GM19395 (cell line): ENCODE results near the gene CRYBG1.

ENCODE experiments used
- ATAC-seq: cut with Tn5 transposase; IDR thresholded peaks from one replicate; pipeline ENCODE4 v1.9.1; 2021; ENCODE audit warnings: mild to moderate bottlenecking, moderate library complexity; ENCODE audit not compliant: unreplicated experiment

CRYBG1 gene

DNA sequence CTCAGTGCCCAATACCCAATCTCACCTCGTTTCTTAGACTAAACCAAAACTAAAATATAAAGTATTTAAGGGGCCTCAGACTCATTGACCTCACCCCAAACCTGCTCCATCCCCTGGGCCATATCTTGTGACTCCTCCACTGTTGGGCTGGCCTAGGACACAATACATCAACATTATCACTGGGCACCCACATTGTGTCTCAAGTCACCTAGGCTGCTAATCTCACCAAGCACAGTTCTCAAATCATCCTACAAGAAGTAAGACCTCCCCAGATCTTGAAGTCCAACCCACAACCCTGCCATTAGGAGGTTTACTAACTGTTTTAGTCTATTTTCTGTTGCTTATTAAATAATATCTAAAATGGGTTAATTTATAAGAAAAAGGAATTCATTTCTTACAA, 96.2 kb downstream of the CRYBG1 start:
- ATAC-seq: no peak

DNA sequence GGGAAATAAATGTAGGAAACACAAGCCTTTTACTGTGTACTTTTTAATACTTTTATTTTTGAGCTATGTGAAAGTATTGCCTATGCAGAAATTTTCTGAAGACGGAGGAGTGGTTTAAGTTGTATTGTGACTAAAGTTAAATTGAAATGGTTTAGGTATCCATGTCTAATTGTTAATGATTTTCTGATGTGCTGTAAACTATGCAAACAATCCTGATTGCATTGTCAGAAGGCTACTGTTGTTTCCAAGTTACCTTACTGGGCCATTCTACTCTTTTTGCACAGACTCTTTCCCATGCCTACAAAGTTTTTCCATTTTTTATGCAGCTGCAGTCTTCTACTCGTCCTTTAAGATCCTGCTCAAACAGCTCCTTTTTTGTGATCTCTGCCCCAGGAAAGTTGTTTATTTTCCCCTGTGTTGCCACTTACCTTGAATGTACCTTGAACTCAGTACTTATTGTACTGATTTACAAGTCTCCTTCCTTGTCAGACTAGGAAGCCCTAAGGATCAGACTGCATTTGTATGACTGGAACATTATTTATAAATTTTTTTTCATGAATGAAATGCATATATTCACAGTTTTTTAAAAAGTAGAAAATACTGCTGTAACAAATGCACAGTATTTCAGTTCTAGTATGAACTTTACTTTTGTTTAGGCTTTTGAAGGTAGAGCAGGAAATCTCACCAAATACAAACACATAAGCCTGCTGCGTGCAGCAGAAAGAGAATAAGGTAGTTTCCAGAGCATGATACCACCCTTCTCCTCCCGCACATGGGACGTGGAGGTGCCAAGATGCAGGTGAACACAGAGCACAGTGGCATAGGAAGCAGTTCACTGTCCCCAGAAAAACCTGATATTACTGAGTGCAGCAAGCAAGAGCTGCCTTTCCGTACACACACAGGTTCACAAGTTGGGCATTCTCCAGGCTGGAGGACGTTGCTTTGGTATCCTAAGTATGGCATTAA, 97.8 kb downstream of the CRYBG1 start:
- no peak for ATAC-seq

DNA sequence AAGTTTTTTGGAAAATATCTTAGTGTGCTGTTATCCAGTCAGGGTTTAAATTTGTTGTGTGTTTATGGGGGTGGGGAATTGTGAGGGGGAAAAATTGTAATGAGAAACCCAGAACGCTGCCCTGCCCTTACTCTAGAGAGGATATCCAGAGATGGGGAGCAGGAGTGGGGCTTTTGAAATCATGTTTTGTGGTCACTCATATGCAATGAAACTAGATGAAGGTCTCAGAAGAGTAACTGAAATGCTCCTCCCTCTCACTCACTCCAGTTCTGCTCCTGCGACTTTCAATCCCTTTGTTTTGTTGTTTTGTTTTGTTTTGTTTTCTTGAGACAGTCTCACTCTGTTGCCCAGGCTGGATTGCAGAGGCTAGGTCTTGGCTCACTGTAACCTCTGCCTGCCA, 100.0 kb downstream of the CRYBG1 start:
- no peak for ATAC-seq

DNA sequence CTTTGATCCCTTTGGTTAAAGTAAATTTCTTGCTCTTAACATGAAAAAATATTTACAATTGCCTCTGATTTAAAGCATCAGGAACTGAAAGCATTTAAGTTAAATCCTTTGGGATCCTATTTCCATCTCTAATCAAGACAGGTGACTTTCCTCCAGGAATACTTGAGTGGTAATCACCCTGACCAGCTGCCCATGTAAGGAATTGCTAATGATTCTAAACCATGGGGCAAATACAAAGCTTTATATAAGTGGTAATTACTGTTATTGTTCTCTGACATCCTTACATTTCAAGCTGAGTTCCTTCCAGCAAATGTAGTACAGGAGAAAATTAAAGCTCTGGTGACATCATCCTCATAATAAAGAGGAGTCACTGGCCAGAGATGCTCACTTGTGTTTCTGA, 100.6 kb downstream of the CRYBG1 start:
- no peak for ATAC-seq

DNA sequence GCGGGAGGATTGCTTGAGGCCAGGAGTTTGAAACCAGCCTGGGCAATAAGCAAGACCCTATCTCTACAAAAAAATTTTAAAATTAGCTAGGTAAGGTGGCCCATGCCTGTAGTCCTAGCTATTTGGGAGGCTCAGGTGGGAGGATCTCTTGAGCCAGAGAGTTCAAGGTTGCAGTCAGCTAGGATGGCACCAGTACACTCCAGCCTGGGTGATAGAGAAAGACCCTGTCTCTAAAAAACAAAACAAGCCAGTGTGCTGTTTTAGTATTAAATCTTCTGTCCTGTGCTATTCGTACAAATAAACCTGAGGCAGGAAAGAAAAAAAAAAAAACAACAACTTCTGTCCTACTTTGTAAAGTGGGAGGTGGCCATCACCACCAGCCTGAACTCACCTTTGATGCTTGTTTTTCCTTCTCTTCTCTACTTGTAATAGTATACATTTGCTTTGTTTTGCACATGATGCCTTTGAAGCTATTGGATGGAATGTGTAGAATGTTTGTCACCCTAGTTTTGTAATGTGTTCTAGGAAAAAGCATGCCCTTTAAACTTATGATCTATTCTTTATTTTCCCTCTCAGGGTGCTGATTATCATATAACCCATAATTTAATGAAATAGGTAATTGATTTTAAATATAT, 102.5 kb downstream of the CRYBG1 start:
- ATAC-seq: no peak

DNA sequence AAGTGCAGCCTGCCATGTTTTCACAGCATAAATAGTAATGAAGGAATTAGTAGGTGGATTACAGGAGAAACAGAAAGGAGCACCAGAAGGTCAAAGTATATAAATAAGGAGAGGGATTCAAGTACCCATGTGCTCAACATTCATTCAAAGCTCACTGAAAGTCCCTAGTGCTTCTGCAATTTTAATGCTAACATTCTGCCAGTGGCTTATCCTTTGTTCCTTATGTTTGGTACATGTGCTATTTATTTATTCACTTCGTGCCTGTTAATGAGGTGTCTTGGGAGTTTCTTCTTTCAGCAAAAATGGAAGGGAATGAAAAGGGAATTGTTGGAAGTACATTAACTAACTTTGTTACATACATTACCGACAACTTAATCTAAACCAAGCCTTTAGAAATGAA, 105.7 kb downstream of the CRYBG1 start:
- no peak for ATAC-seq

DNA sequence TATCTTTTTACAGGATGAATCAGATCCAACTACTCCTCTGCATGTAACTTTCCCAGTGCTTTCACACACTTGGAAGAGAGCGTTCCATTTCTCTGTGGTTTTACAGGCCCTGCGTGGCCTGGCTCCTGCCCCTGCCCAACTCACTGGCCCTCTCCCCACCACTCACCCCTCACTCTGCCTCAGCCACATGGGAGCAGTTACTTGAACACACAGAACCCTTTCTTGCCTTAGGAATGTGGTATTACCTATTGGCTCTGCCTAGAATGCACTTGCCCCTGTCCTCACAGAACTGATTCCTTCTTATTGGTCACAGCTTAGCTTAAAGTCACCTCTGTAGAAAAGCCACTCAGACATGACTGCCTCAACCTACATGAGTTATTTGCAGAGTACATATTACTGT, 108.4 kb downstream of the CRYBG1 start:
- ATAC-seq: no peak

DNA sequence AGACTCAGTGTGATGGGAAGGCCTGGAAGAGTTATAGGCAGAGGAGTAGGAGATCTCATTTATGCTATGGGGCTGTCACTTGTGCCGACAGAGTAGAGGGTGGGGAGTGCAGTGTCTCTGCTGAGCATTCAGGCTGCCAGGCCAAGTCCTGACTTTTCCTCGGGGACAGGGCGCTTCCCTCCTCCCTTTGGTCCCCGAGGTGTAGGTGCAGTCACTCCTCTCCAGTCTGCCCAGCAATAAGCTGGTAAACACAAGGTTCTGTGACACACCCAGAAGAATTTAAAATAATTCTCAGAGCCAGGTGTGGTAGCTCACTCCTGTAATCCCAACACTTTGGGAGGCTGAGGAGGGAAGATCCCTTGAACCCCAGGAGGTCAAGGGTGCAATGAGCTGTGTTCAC, 109.4 kb downstream of the CRYBG1 start:
- no peak for ATAC-seq

DNA sequence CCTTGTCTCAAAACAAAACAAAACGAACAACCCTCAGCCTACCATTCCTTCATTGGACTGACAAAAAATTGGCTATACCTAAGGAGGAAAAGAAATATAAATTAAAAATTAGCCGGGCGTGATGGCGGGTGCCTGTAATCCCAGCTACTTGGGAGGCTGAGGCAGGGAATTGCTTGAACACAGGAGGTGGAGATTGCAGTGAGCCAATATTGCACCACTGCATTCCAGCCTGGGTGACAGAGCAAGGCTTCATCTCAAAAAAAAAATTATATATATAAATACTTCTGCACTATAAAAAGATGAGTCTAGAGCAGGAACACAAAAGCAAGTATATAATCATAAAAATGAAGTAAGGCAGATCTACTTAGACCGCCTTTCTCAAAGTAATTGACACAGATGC, 109.8 kb downstream of the CRYBG1 start:
- ATAC-seq: no peak

DNA sequence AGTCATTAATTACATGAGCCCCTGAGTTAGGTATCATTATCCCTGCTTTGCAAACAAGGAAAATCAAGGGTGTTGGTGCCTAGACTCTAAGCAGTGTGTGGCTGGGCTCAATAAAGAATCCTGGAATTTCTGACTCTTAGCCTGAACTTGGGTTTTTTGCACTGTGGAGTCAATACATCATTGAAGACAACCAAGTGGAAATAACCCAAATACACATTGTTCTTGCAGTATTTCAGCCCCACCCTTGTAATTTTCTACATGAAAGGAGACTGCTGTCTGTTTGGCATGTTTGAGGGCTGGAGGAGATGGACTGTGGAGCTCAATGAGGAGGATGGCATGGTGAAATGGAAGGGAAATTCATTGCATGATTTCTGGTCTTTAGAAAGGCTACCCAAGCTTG, 110.3 kb downstream of the CRYBG1 start:
- no peak for ATAC-seq

DNA sequence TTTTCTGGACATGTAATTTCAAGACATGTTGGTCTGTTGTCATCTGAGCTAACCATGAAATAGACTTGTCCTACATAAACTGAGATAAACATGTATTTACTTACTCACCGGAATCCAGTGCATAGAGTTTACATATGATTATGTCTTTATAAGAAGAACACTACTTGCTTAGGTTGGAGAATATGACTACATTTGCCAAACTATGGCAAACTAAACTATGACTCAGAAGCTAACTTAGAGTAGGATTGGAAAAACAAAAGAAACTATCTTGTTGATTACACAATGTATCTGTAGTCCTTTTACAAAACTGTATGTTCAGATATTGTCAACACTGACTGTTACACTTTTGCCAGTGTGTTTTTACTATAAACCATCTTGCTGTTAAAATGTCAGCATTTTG, 113.3 kb downstream of the CRYBG1 start:
- no peak for ATAC-seq

DNA sequence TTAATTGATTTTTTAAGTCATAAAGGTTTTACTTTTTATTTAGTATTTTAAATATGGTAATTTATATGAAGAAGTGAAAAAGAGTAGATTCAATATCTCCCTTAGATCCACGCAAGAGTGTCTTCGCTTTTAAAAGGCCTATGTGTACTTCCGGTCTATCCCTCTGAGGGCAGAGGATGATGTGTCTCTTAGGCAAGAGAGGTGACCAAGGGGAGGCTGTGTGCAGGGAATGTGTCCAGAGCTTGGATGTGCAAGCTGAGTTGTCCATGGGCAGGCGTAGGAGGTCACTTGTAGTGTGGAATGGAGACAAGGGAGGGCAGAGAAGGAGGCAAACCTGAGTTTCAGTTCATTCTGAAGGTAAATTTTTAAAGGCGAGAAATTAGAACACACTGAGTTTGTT, 113.9 kb downstream of the CRYBG1 start:
- ATAC-seq: no peak

DNA sequence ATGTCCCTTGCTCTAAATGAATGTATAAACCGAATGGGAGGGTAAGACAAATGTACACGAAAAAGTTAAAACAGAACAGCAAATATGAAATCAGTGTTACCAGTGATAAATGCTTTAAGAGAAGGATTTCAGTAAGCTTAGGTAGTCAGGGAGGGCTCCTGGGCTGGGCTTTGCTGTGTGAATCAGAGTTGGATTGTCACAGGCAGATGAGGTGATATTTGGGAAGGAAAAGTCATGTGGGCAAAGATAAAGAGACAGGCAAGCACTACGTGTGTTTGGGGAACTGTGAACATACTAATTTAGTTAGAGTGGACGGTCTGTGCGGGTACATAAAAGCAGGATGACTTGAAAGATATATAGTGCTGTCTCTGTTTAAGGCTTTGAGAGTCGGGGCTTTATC, 114.8 kb downstream of the CRYBG1 start:
- no peak for ATAC-seq

DNA sequence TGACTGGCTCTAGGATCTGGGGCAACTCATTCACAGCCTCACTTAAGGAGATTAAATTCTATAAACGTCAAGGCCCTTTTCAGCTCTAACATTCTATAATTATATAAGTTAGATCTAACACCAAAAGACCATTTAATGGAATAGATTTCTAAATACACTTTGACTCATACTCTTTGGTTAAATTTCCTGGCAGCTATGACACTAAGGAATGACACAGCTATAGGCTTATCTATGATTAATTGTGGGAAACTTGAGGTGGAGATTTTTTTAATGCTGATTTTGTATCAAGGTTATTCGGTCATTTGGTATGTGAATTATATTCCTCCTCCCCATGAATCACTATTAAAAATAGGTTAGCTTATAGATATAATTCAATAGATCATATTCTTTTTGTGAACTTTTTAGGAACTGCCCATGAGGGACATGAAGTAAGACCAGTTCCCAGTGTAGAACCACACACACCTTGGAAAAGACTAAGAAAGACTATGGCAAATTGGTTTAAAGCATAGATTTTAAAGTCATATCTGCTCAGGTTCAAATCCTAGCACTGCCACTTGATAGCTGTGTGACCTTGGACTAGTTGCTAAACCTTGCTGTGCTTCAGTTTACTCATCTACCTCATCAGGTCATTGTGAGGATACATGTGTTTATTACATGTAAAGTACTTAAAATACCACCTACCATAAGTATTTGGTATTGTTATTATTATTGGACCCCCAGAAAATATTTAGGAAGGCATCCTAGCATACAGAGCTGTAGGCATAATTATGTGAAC, 116.0 kb downstream of the CRYBG1 start:
- no peak for ATAC-seq

DNA sequence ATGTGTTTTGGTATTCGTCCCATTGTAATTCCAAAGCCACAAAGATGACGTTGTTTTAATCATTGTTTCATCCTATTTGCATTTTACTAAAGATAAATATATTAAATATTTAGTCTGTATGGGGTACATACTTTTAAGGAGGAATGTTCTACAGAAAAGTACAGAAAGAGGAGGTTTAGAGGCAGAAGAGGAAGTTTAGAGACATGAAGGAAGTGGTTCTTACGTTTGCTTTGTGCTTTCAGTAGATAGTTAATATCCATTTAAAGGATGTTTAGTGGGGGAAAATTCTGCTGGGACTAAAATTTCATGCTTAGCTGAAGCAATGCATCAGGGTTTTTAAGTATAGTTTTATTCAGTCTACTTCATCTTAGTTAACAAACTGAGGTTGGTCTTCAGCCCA, 116.6 kb downstream of the CRYBG1 start:
- no peak for ATAC-seq

DNA sequence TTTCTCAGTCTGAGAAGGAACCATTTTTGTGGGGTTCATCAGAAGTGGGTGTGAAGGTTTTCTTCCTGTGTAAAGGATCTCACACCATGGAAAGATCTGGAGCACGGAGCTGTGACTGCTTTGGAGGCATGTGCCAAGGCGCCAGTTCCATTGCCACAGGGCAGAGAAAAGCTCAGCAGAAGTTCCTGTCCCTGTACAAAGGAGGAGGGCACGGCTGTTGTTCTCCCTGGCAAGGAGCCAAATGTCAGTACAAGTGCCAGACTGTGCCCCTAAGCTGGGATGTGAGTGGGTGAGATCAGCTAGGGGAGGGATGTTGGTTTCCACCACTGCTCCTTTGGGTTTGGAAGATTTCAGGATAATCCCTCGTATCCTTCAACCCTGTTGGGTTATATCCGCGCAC, 117.3 kb downstream of the CRYBG1 start:
- no peak for ATAC-seq

DNA sequence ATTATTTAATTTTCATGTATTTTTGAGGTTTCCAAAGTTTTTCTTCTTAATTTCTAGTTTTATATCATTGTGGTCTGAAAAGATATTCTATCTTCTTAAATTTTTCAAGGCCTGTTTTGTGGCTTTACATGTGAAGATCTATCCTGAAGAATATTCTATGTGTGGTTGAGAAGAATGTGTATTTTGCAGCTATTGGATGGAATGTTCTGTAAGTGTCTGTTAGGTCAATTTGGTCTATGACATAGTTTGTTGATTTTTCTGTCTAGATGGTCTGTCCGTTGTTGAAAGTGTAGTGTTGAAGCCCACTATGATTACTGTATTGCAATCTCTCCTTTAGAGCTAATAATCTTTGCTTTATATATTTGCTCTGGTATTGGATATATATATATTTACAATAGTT, 125.7 kb downstream of the CRYBG1 start:
- no peak for ATAC-seq

DNA sequence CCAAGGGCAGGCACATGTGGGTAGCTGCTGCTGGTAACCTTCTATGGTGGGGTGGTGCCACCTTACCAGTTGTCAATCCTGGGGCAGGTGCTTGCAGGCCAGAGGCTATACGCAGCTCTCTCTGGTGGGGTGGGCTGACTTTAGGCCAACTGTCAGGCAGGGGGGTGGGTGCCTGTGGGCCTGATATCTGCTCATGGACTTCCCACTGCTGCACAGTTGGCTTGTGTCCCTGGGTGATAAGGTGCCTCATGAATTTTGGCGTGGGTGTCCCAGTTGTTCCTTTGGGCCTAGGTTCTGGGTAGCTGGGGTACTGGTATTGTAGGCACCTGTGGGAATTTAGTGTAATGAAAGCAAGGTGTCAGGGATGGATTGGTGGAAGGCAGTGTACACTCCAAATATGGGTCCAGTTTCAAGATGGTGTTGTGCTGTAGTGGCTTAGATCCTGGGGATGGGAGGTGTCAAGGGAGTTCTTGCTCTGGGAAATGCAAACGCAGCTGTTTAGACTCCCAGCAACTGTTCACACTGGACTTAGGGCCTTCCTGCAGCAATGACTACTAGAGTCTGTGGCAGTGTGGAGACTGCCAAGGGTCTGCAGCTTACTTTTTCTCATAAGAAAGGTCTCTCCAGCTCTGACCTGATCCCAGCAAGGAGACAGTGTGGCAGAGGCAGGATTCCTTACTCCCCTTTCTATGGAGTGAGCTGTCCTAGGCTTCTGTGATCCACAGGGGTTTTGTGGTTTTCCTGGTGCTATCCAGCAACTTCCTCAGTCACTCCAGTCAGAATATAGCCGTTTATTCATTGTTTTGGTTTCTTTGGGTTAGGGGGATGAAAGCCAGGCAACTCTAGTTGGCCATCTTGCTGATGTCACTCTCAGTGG, 128.2 kb downstream of the CRYBG1 start:
- no peak for ATAC-seq

DNA sequence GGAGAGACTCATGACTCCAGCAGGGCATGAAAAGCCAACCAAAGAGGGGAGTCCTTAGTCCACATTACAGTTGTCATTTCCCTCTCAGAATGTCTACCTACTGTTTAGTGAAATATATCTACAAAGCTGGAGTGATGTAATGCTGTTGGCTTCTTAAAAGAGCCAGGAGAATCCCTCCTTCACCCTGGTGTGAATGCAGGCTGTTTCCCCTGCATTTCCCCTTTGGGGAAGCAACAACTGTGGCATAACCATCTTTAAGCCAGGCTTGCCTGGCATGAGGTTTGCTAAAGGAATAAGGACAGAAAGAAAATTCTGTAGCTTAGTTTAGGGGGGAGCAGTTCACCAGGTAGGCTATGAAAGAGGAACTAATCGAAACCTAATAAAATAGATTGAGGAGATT, 129.5 kb downstream of the CRYBG1 start:
- no peak for ATAC-seq

DNA sequence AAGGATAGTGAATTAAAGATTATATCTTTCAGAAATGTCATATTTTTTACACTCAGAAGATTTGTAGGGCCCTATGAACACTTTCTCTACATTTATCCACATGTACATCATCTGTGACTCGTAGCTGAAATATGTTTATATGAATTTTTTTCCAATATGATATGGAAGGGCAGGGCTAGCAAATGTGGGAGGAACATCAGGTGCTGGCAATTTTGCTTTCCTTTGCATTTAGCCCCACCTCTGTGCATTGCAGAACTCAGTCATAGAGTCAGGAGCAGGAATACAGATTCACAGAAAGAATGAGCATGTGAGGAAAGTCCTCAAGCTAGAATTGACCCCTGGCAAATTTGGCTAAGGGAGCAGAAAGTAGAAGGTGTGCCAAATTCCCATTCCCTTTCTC, 129.9 kb downstream of the CRYBG1 start:
- no peak for ATAC-seq

DNA sequence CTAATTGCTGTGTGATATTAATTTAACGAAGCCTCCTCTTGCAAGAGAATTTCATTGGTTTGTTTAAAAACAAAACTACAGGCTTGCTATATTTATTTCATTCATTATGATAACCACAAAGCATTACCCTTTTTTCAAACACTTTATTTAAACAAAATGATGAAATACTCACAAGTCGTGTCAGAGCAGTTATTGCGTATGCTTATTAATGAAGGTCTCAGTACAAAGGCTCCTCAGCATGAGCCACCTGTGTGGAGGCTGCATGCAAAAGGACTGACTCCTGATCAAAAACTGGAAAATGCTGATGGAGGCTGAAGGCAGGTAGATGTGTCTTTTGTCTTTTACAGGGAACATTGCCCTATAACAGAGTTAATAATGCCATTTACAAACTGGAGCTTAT, 130.5 kb downstream of the CRYBG1 start:
- ATAC-seq: no peak
